ELR (cell line): Measurements from ENCODE around the gene AKAP7.

ENCODE experiments used
- DNase-seq: peaks from one replicate; pipeline ENCODE4 v3.0.0-alpha.2; 2015; ENCODE audit warnings: low read depth

The AKAP7 gene

GRCh38 chr6:131134220-131134979 lies 867 bp upstream of the AKAP7 start:
- no peak for DNase-seq

- no peak for DNase-seq
These were observed 355 bp upstream of the AKAP7 start for GRCh38 chr6:131134980-131135243.

- DNase-seq = peak; percentile 61
These were observed 937 bp downstream of the AKAP7 start for GRCh38 chr6:131136021-131136786.

- no peak for DNase-seq
These were observed 4.3 kb downstream of the AKAP7 start for GRCh38 chr6:131139599-131139998.

GRCh38 chr6:131143319-131143718 lies 8.1 kb downstream of the AKAP7 start:
- no peak for DNase-seq

- no peak for DNase-seq
These were observed 11.6 kb downstream of the AKAP7 start for GRCh38 chr6:131146865-131147264.

- DNase-seq = no peak
These were observed 21.1 kb downstream of the AKAP7 start for GRCh38 chr6:131156411-131156810.

GRCh38 chr6:131159578-131159977 lies 24.3 kb downstream of the AKAP7 start:
- DNase-seq = peak; percentile 91

- DNase-seq = no peak
These were observed 25.0 kb downstream of the AKAP7 start for GRCh38 chr6:131160254-131160758.

GRCh38 chr6:131161987-131162386 lies 26.7 kb downstream of the AKAP7 start:
- no peak for DNase-seq

GRCh38 chr6:131163886-131164285 lies 28.6 kb downstream of the AKAP7 start:
- DNase-seq = no peak

- DNase-seq = no peak
These were observed 29.2 kb downstream of the AKAP7 start for GRCh38 chr6:131164506-131164905.

GRCh38 chr6:131167773-131168172 lies 32.5 kb downstream of the AKAP7 start:
- no peak for DNase-seq

- DNase-seq = no peak
These were observed 34.3 kb downstream of the AKAP7 start for GRCh38 chr6:131169613-131170012.

GRCh38 chr6:131172222-131172621 lies 37.0 kb downstream of the AKAP7 start:
- DNase-seq = peak; percentile 41

GRCh38 chr6:131173680-131174079 lies 38.4 kb downstream of the AKAP7 start:
- peak; percentile 12 for DNase-seq

- DNase-seq = no peak
These were observed 40.3 kb downstream of the AKAP7 start for GRCh38 chr6:131175564-131175963.

GRCh38 chr6:131177996-131178395 lies 42.7 kb downstream of the AKAP7 start:
- no peak for DNase-seq

- peak; percentile 54 for DNase-seq
These were observed 47.7 kb downstream of the AKAP7 start for GRCh38 chr6:131182991-131183425.

- DNase-seq = no peak
These were observed 48.3 kb downstream of the AKAP7 start for GRCh38 chr6:131183427-131184095.

GRCh38 chr6:131191590-131191989 lies 56.3 kb downstream of the AKAP7 start:
- no peak for DNase-seq

GRCh38 chr6:131197716-131198115 lies 62.4 kb downstream of the AKAP7 start:
- DNase-seq = no peak
